PFSK-1 (cell line): Measurements from ENCODE around the gene RRH.

ENCODE experiments used
- FOXP2 ChIP-seq: optimal IDR thresholded peaks from 2 replicates; pipeline ENCODE3; 2011; ENCODE audit warnings: borderline replicate concordance, control low read depth, inconsistent platforms; ENCODE audit not compliant: insufficient read depth; ENCODE audit errors: extremely low read length, extremely low read depth
- POLR2AphosphoS5 ChIP-seq: IDR thresholded peaks from 2 replicates; pipeline ENCODE4 v1.6.1; 2012; ENCODE audit warnings: low read depth, mild to moderate bottlenecking, control low read depth, low read length, moderate library complexity
- SIN3A ChIP-seq: IDR thresholded peaks from 2 replicates; pipeline ENCODE4 v1.6.1; 2012; ENCODE audit warnings: mild to moderate bottlenecking, low read length, moderate library complexity, borderline replicate concordance; ENCODE audit not compliant: insufficient read depth
- TAF1 ChIP-seq: IDR thresholded peaks from 2 replicates; pipeline ENCODE4 v1.6.1; 2012; ENCODE audit warnings: low read length, control low read depth, borderline replicate concordance; ENCODE audit not compliant: insufficient read depth
- TF ChIP-seq, protein P1 (sequence below), 2 experiments: IDR thresholded peaks; 2 replicates each; pipeline versions ENCODE4 v1.6.1 to v1.8.0; 2011 to 2012; ENCODE audit warnings: low read depth in 2 of 2, low read length in 2 of 2, control low read depth in 1 of 2, inconsistent platforms in 1 of 2, mild to moderate bottlenecking in 1 of 2, moderate library complexity in 1 of 2; ENCODE audit not compliant: insufficient read depth in 1 of 2

DNA sequence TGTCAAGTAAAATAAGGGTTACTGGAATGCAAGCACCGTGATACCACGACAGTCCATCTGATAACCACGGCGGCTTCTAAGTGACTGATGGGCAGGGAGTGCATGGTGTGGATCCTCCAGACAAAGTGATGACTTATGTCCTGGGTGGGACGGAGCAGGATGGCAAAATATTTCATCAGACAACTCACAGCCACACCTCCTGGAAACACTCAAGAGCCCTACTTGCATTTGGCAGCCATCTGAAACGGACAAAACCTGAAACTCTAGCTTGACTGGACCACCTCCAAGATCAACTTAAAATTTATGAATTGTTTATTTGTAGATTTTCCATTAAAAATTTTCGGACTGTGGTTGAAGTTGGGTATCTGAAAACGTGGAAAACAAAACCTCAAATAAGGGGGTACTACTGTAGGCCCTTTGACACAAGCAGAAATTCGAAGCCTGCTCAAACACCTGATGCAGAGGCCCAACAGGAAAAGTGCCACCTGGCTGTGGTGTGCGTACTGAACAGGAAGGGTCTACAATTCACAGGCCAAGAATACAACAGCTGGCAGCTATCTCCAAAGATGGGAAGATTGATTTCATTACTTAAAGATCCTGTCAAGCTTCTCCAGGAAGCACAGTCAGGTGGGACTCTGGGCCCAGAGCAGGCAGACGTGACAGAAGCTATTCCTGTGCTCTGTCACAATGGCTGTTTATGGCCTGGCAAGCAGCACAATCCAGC, 46.2 kb downstream of the RRH start:
- TF ChIP-seq TAF1 (no peak), SIN3A (no peak), POLR2AphosphoS5 (no peak), FOXP2 (no peak)
- TF ChIP-seq, protein P1, sequence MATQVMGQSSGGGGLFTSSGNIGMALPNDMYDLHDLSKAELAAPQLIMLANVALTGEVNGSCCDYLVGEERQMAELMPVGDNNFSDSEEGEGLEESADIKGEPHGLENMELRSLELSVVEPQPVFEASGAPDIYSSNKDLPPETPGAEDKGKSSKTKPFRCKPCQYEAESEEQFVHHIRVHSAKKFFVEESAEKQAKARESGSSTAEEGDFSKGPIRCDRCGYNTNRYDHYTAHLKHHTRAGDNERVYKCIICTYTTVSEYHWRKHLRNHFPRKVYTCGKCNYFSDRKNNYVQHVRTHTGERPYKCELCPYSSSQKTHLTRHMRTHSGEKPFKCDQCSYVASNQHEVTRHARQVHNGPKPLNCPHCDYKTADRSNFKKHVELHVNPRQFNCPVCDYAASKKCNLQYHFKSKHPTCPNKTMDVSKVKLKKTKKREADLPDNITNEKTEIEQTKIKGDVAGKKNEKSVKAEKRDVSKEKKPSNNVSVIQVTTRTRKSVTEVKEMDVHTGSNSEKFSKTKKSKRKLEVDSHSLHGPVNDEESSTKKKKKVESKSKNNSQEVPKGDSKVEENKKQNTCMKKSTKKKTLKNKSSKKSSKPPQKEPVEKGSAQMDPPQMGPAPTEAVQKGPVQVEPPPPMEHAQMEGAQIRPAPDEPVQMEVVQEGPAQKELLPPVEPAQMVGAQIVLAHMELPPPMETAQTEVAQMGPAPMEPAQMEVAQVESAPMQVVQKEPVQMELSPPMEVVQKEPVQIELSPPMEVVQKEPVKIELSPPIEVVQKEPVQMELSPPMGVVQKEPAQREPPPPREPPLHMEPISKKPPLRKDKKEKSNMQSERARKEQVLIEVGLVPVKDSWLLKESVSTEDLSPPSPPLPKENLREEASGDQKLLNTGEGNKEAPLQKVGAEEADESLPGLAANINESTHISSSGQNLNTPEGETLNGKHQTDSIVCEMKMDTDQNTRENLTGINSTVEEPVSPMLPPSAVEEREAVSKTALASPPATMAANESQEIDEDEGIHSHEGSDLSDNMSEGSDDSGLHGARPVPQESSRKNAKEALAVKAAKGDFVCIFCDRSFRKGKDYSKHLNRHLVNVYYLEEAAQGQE (IDR thresholded peaks at IDR 0.05; ENCODE audit: insufficient read depth in 1 of 2, low read depth in 2 of 2, low read length in 2 of 2), result no peak
